SJSA1 (cell line): ENCODE results near the gene BMP6. TPM values are rescaled to one million over a fixed set of nuclear protein-coding genes. Genes with fewer than 3 reads are reported as not detected.
"Not testable (repeated sequence)": the region's sequence is repeated elsewhere in the genome, so short reads cannot be mapped to it uniquely, and the experiment has no call there.

Source experiments
- DNase-seq, 2 experiments: peaks; one replicate each; pipeline ENCODE4 v3.0.0-alpha.2; 2015 to 2020; ENCODE audit warnings: low spot score in 2 of 2, low read depth in 1 of 2
- H3K27ac ChIP-seq: fragments of 250-450 bp; sonication (Bioruptor Pico); 2 replicates; pipeline ENCODE4 v1.5.1; 2020; ENCODE audit warnings: mild to moderate bottlenecking, moderate library complexity
- H3K27me3 ChIP-seq: fragments of 250-450 bp; sonication (Bioruptor Pico); replicated peaks from 2 replicates; pipeline ENCODE4 v1.5.1; 2020; ENCODE audit warnings: mild to moderate bottlenecking, moderate library complexity
- H3K36me3 ChIP-seq: fragments of 250-450 bp; sonication (Bioruptor Pico); 2 replicates; pipeline ENCODE4 v1.5.1; 2020; ENCODE audit warnings: mild to moderate bottlenecking
- H3K4me1 ChIP-seq: fragments of 250-450 bp; sonication (Bioruptor Pico); replicated peaks from 2 replicates; pipeline ENCODE4 v1.6.1; 2021; ENCODE audit warnings: mild to moderate bottlenecking
- H3K4me3 ChIP-seq: fragments of 250-450 bp; sonication (Bioruptor Pico); 2 replicates; pipeline ENCODE4 v1.5.1; 2020; ENCODE audit warnings: mild to moderate bottlenecking
- H3K9me3 ChIP-seq: fragments of 250-450 bp; sonication (Bioruptor Pico); replicated peaks from 2 replicates; pipeline ENCODE4 v1.5.1; 2020; ENCODE audit warnings: mild to moderate bottlenecking
- total RNA-seq: library from RNA; depleted of rRNA; stranded (reverse); fragments of >200 nt; shearing (Covaris generic); gene quantifications from 2 replicates; pipeline ENCODE4 v1.2.3, GENCODE V29; 2014

BMP6 gene
- total RNA-seq, 1 experiment from 2014 or later: 1.7 TPM

DNA sequence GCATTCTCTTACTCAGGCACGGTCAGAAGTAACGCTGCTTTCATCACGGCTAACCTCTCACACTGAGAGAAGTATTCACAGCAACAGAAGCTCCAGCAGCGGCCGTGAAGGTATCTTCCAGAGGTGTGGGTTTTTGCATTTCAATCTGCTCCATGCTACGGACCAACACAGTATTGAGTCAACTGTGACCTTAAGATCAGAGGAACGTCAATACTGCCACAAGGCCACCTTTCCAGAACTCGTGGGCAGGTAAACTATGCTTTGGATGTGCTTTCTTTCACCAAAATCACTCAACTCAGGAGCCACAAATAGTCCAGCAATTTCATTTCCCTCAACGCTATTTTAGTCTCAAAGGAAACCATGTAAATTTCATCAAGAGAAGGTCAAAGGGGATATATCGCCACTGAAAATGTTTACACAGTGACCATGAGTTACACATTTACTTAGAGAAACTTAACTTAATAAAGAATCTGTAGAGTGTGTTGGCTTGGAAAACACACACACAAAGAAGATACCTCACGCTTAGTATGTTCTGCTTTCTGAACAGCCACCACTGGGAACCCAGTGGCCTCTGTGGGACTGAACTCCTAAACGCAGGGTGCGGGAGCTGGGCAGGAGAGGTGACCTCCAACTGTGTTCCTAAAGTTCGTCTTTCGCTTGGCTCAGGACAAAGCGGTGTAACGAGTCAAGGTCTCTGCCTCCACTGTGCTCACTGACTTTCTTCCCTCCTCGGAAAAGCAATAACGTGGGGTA, 156.8 kb downstream of the BMP6 start:
- DNase-seq: no peak
- Histone ChIP-seq H3K4me3 (no peak overlapping the region), H3K27me3 (no peaks in the 10 kb centered on the region), H3K36me3 (peaks cover 72% of the 10 kb centered on the region), H3K4me1 (no peaks in the 10 kb centered on the region), H3K27ac (no peak overlapping the region), H3K9me3 (no peaks in the 10 kb centered on the region; the same call in 1 of the 2 replicates)

DNA sequence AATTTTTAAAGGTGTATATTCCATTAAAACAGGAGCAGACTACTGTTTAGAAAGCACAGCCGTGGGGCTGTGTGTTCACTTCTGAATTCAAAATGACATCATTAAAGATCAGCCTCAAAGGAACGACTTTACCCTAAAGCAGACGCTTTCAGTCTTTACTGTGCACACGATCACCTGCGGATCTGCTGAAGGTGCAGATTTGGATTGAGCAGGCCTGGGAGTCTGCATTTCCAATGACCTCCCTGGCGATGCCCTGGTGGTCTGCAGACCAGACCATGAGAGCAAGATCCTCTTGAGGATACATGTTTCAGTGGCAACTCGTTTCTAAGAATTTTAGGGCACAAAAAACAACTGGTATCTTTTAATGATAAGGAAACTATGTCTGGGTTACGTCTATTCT, 157.5 kb downstream of the BMP6 start:
- no peaks in the 10 kb centered on the region; the same call in 1 of the 2 replicates for H3K9me3 ChIP-seq
- H3K4me1 ChIP-seq: no peaks in the 10 kb centered on the region
- DNase-seq: no peak
- peaks cover 79% of the 10 kb centered on the region for H3K36me3 ChIP-seq
- no peak overlapping the region for H3K4me3 ChIP-seq
- no peaks in the 10 kb centered on the region for H3K27me3 ChIP-seq
- H3K27ac ChIP-seq: no peak overlapping the region

DNA sequence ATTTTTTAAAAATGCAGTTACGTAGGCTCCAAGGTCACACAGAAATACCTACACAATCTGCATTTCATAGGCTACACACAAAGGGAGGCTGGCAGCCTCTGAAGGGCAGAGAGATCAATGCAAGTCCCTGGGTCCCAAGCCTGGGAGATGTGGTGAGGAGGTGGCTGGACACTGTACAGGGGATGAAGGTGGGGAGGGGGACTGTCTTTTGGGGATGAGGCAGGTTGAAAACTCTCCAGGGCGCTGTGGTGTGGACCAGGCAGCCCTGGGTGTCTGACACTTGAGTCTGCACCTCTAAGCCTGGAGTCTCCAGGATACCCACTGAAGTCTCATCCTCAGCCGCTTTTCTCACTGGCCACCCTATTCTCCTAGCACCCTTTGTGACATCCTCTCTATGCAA, 160.2 kb downstream of the BMP6 start:
- Histone ChIP-seq H3K9me3 (no peaks in the 10 kb centered on the region; the same call in 1 of the 2 replicates), H3K27me3 (no peaks in the 10 kb centered on the region), H3K4me1 (no peaks in the 10 kb centered on the region), H3K4me3 (no peak overlapping the region), H3K36me3 (peaks cover 91% of the 10 kb centered on the region), H3K27ac (no peak overlapping the region)
- no peak for DNase-seq

DNA sequence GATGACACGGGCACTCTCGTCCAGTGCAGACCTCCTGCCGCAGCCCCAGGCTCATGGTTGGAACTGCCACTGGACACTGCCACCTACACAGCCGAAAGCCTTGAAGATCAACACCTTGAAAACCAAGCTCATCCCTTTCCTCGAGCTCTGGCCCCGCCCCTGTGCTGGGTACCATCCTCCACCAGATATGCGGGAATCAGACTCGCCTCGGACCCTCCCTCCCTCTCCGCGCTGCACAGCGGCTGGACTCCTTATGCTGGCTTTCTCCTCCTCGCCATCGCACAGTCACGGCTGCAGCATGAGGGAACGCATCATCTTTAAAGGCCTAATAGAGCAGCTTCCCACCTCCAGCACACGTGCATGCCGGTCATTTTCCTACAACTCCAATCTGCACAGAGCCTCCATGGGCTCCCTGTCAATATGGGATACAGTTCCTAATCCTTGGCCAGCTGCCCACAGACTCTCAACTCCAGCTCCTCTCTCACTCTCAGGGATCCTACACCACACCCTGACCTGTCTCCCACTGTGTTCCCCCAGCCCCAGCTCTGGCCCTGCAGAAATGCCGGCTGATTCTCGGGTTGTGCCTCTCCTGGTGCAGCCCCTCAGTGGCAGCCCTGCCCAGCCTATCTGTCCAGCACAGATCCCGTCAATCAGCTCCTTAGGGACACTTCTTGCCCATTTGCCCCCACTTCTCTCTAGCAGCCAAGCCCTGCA, 161.5 kb downstream of the BMP6 start:
- Histone ChIP-seq H3K27me3 (no peaks in the 10 kb centered on the region), H3K4me3 (no peak overlapping the region), H3K4me1 (no peaks in the 10 kb centered on the region), H3K27ac (no peak overlapping the region), H3K36me3 (peaks cover 92% of the 10 kb centered on the region), H3K9me3 (no peaks in the 10 kb centered on the region)
- no peak for DNase-seq

DNA sequence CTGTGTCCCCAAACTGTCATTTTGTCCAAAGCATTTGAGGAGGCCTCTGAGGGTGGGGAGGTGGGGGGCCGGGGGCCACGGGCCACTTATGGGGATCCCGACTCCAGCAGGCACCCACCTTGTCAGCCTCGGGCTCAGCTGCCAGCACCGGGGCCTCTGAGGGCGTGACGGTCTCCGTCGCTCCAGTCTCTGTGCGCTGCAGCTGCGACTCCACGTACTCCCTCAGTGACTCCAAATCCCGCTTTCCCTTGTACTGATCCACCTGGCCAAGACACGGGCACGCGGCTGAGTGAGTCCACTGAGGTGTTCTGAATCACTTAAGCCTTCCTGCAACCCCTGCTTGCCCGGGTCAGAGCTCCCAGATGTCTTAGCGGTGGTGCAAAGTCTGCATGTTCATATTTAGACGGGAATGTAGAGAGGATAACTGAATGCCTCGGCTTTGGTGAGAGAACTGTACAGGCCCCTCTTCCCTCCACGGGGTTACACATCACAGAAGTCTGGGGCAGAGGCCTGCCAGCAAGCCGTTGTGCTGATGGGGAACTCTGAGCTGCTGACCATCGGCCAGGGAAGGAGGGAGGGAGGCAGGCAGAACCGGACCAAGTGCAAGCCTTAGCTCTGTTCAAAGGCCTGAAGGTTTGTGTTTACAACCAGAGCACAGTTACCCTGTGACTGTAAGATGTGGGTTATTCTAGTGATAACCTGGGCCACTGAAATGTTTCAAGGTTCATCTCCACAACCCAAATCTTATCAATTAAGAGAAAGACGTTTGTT, 162.9 kb downstream of the BMP6 start:
- Histone ChIP-seq H3K36me3 (peaks cover 92% of the 10 kb centered on the region), H3K9me3 (no peaks in the 10 kb centered on the region), H3K27me3 (no peaks in the 10 kb centered on the region), H3K27ac (no peak overlapping the region), H3K4me1 (no peaks in the 10 kb centered on the region), H3K4me3 (no peak overlapping the region)
- DNase-seq: no peak

DNA sequence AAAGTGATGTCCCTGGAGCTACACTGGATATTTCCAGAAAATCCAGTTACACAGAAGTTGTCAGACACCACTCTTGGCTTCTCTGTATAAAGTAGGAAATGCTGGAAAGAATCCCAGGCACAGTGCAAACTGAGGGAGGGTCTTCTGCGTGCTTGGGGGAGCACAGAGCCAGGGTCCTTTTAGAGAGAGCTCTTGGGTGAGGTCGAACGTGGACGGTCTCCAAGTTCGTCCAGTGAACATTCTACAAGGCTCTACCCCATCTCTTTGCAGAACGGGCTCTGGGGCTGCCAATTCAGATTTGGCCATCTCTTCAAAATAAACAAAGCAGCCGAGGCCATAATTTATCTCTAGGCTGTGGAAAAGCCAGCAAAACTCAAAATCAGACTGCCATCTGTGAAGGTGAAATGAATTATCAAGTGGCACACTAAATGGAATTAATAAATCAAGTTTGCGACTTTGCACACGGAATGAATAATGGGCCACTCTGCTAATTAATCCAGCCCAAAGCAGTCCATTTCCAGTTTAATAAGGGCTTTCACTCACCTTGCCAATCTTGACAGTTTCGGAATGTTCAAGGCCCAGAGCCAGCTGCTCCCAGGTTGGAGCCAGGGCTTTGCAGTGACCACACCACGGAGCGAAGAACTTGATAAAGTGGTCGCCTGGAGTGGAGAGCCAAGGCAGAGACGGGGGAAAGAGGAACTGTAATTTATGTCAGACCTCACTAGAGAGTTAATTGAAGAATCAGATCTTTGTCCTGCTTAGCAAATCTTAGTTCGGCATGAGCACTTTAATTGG, 165.4 kb downstream of the BMP6 start:
- H3K27ac ChIP-seq: no peak overlapping the region
- H3K27me3 ChIP-seq: no peaks in the 10 kb centered on the region
- no peaks in the 10 kb centered on the region for H3K9me3 ChIP-seq
- H3K4me3 ChIP-seq: no peak overlapping the region
- no peak for DNase-seq
- no peaks in the 10 kb centered on the region for H3K4me1 ChIP-seq
- H3K36me3 ChIP-seq: peaks cover 92% of the 10 kb centered on the region

DNA sequence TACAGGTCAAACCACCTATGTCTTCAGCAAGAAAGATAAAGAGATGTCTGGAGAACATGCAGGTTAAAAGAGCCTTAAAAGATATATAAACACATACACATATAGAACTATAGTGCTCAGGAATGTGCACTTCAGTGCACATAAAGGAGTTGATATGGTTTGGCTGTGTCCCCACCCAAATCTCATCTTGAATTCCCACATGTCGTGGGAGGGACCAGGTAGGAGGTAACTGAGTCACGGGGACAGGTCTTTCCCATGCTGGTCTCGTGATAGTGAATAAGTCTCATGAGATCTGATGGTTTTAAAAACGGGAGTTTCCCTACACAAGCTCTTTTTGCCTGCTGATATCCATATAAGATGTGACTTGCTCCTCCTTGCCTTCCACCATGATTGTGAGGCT, 166.5 kb downstream of the BMP6 start:
- not testable (repeated sequence) for H3K4me3 ChIP-seq, H3K9me3 ChIP-seq, H3K27ac ChIP-seq, H3K27me3 ChIP-seq, DNase-seq, H3K4me1 ChIP-seq
- H3K36me3 ChIP-seq: peaks cover 92% of the 10 kb centered on the region

DNA sequence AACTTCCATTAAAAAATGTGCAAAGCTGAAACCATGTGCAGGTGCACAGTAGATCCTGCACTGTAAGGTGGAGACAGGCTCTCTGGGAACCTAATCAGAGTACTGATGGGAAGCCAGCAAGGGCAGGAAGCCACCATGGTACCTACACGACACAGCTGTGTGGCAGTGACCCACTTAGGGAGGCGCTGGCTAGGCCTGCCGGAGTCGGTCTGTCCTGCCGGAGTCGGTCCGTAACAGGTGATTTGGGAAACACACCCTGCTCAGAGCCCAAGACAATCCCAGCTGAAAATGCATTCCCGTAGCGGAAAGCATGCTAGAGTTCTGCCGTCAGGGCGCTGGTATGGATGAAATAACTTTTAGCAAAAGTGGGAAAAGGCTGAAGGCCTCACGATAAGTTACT, 167.4 kb downstream of the BMP6 start:
- Histone ChIP-seq H3K4me3 (no peak overlapping the region), H3K9me3 (no peaks in the 10 kb centered on the region), H3K27me3 (no peaks in the 10 kb centered on the region), H3K36me3 (peaks cover 92% of the 10 kb centered on the region), H3K27ac (no peak overlapping the region), H3K4me1 (no peaks in the 10 kb centered on the region)
- DNase-seq: no peak

DNA sequence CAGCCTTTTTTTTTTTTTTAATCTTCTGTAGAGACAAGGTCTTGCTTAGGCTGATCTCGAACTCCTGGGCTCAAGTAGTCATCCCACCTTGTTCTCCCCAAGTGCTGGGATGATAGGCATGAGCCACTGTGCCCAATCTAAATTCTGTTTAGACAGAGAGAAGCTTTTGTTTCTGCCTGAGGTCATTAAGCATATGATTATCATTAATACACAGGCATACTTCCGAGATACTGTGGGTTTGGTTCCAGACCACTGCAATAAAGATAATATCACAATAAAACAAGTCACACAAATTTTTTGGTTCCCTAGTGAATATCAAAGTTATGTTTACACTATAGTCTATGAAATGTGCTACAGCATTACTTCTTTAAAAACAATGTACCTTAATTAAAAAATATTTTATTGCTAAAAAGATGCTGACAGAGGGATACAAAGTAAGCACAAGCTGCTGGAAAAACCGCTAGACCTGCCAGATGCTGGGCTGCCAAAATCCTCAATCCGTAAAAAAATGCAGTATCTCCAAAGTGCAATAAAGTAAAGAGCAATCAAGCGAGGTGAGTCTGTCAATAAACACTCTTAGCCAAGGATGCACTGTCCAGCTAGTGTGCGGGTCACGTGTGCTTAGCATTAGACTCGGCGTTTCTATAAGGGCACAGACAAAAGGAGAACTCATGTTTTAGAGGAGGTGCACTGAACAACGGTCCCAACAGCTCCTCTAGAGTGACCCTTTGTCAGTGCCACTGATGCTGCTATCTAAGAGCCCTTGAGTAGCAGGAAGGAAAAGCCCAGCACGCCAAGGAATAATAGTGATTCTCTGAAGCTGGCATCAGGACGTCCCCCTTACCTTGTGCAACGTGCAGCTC, 168.6 kb downstream of the BMP6 start:
- Histone ChIP-seq H3K9me3 (no peaks in the 10 kb centered on the region), H3K4me3 (no peak overlapping the region), H3K4me1 (no peaks in the 10 kb centered on the region), H3K36me3 (peaks cover 92% of the 10 kb centered on the region), H3K27me3 (no peaks in the 10 kb centered on the region), H3K27ac (no peak overlapping the region)
- no peak for DNase-seq

DNA sequence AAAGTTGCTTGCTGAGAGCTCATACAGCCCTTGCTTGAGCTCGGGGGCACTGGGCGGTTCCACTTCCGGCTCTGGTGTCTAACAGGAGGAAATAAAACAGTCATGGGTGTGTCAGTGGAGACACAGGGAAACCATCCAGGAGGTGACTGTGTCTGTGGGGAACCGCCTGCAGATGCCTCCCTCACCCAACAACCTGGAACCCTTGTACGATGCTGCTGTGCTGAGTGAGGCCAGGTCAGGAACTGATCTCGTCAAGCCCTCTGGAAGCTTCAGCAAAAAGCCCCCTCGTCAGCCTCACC, 169.2 kb downstream of the BMP6 start:
- no peaks in the 10 kb centered on the region for H3K4me1 ChIP-seq

DNA sequence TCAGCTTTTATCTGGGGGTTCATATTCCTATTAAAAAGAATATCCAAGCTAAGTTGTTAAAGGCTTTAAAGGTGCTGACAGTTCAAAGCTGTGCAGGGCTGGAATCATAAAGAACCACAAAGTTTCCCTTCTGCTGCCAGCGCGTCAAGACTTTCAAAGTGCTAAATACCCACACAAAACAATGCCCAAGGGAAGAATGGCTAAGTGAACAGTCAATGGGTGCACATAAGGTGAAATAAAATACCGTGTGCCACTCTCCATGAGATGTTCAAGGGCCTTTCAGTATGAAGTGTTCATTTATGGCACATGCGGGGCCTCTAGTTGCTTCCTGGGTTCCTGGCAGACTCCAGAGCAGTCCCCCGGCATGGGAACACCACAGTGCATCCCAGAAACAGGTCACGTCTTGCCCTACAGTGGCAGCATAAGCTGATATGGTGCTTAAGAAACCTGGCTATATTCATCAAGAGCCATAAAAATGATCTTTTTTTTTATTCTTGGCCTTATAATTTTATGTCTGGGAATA, 170.6 kb downstream of the BMP6 start:
- Histone ChIP-seq H3K27me3 (no peaks in the 10 kb centered on the region), H3K4me3 (no peak overlapping the region), H3K36me3 (peaks cover 97% of the 10 kb centered on the region), H3K27ac (no peak overlapping the region), H3K4me1 (no peaks in the 10 kb centered on the region), H3K9me3 (no peaks in the 10 kb centered on the region)
- no peak for DNase-seq

More for the DNA sequence above, 169.2 kb downstream of the BMP6 start:
- H3K27me3 ChIP-seq: no peaks in the 10 kb centered on the region
- H3K36me3 ChIP-seq: peaks cover 94% of the 10 kb centered on the region
- H3K27ac ChIP-seq: no peak overlapping the region
- DNase-seq: no peak
- H3K4me3 ChIP-seq: no peak overlapping the region
- H3K9me3 ChIP-seq: no peaks in the 10 kb centered on the region

DNA sequence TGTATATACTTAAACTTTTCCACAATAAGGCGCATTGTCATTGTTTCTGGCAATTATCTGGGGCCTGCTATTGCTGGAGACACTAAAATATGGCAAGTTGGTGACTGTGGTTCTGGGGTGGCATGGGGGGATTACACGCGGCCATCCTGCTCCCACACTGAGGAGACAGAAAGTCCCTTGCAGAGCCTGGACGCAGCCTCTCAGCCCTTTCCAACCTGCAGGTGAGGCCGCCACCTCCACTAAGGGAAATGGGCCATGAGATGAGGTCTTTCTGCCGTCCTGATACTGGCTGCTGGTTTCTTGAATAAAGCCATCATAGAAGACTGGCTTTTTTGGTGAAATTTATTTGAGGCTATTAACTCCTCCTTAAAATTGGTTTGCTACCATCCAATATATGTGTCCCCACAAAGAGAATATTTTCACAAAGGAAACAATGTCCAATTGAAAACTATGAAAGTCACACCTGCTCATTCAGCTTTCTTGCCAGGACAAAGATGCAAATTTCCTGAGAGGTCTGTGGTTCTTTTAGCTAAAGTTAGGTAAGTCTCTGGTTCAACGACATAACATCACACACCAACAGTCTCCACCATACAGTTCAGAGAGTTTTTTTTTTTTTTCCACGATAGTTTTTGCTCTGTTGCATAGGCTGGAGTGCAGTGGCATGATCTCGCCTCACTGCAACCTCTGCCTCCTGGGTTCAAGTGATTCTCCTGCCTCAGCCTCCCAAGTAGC, 171.7 kb downstream of the BMP6 start:
- Histone ChIP-seq H3K9me3 (no peaks in the 10 kb centered on the region), H3K4me3 (no peak overlapping the region), H3K36me3 (peaks cover 97% of the 10 kb centered on the region), H3K27me3 (no peaks in the 10 kb centered on the region), H3K4me1 (no peaks in the 10 kb centered on the region), H3K27ac (no peak overlapping the region)
- DNase-seq: no peak
